Endothelial cell of umbilical vein (primary cell): Measurements from ENCODE around the gene COL15A1. TPM values are rescaled to one million over a fixed set of nuclear protein-coding genes. Genes with fewer than 3 reads are reported as not detected.

Experiments
- BruUV-seq: library from RNA; stranded (reverse); fragments of 400-500 nt; replicated peaks from 2 replicates; lab custom pipeline; 2021; lab: Mats Ljungman, UMichigan
- CTCF ChIA-PET: fragments of 300-600, 350-600 bp; sonication (Branson Sonifier 250); formaldehyde crosslinking; loops from one replicate; lab custom pipeline; 2021; ENCODE audit warnings: antibody characterized with exemption, inconsistent platforms; lab: Charles Lee
- POLR2A ChIA-PET: fragments of 300-600, 350-600 bp; sonication (Branson Sonifier 250); formaldehyde crosslinking; loops from one replicate; lab custom pipeline; 2021; ENCODE audit warnings: antibody characterized with exemption, inconsistent platforms; lab: Charles Lee
- DNase-seq: peaks from one replicate; pipeline ENCODE4 v3.0.0-alpha.2; 2011; ENCODE audit warnings: low read depth, low spot score
- FAIRE-seq: peaks from 2 replicates; lab custom pipeline; 2011; peaks lifted over from hg19 to GRCh38; lab: Jason Lieb, UNC
- H2AFZ ChIP-seq: 2 replicates; pipeline ENCODE4 v1.6.0; 2012; ENCODE audit warnings: low read depth, low read length, control low read depth, inconsistent platforms
- H3K27ac ChIP-seq: 2 replicates; pipeline ENCODE4 v1.5.1; 2011; ENCODE audit warnings: low read depth, mild to moderate bottlenecking, control low read depth, low read length, moderate library complexity; ENCODE audit not compliant: insufficient read depth
- H3K27me3 ChIP-seq, 2 experiments: 2 replicates each; pipeline versions ENCODE4 v1.6.0 to v1.6.1; 2011; ENCODE audit warnings: low read length in 2 of 2, mixed read lengths in 1 of 2; ENCODE audit not compliant: control insufficient read depth in 2 of 2, insufficient read depth in 2 of 2
- H3K36me3 ChIP-seq, 2 experiments: 2 replicates in 1 of 2; 3 replicates in 1 of 2; pipeline ENCODE4 v1.5.1; 2011; ENCODE audit warnings: low read length in 2 of 2, mild to moderate bottlenecking in 1 of 2, moderate library complexity in 1 of 2; ENCODE audit not compliant: control insufficient read depth in 2 of 2, insufficient read depth in 2 of 2; ENCODE audit errors: extremely low read depth in 1 of 2
- H3K4me1 ChIP-seq: 3 replicates; pipeline ENCODE4 v1.5.1; 2011; ENCODE audit warnings: mild to moderate bottlenecking, low read length; ENCODE audit not compliant: control insufficient read depth, insufficient read depth; ENCODE audit errors: extremely low read depth
- H3K4me2 ChIP-seq: 2 replicates; pipeline ENCODE4 v1.6.1; 2011; ENCODE audit warnings: low read length, control low read depth, mixed read lengths; ENCODE audit not compliant: insufficient read depth
- H3K4me3 ChIP-seq, 3 experiments: fragments of 200-600 bp in 1 of 3; sonication (generic), shearing (Covaris generic) in 1 of 3; replicated peaks in 1 of 3; 2 replicates each; pipeline ENCODE4 v1.5.1; 2011 to 2016; ENCODE audit warnings: control low read depth in 3 of 3, low read length in 3 of 3, mild to moderate bottlenecking in 2 of 3, inconsistent platforms in 1 of 3, low read depth in 1 of 3, moderate library complexity in 1 of 3; ENCODE audit not compliant: insufficient read depth in 1 of 3
- H3K79me2 ChIP-seq: 2 replicates; pipeline ENCODE4 v1.6.0; 2012; ENCODE audit warnings: low read length, inconsistent platforms; ENCODE audit not compliant: control insufficient read depth, insufficient read depth
- H3K9ac ChIP-seq: replicated peaks from 2 replicates; pipeline ENCODE3; 2011; ENCODE audit warnings: low read length, control low read depth; ENCODE audit not compliant: insufficient read depth; ENCODE audit errors: extremely low read depth
- H3K9me1 ChIP-seq: replicated peaks from 3 replicates; pipeline ENCODE4 v1.6.0; 2011; ENCODE audit warnings: mild to moderate bottlenecking, low read length; ENCODE audit not compliant: control insufficient read depth, insufficient read depth; ENCODE audit errors: extremely low read depth
- H3K9me3 ChIP-seq: replicated peaks from 2 replicates; pipeline ENCODE4 v1.5.1; 2012; ENCODE audit warnings: low read length, inconsistent platforms; ENCODE audit not compliant: control insufficient read depth, insufficient read depth
- H4K20me1 ChIP-seq: replicated peaks from 2 replicates; pipeline ENCODE3; 2011; ENCODE audit warnings: mild to moderate bottlenecking, low read length; ENCODE audit not compliant: control insufficient read depth, insufficient read depth; ENCODE audit errors: extremely low read depth
- CTCF ChIP-seq, 2 donors: IDR thresholded peaks; 1 replicate in 1 of 2; 2 replicates in 1 of 2; pipeline ENCODE4 v1.5.1; 2011; ENCODE audit warnings: low read length in 2 of 2, mild to moderate bottlenecking in 2 of 2, moderate library complexity in 2 of 2, control low read depth in 1 of 2, inconsistent platforms in 1 of 2, low read depth in 1 of 2; ENCODE audit not compliant: insufficient read depth in 1 of 2; ENCODE audit errors: extremely low read depth in 1 of 2
- FOS ChIP-seq: IDR thresholded peaks from 2 replicates; pipeline ENCODE4 v1.6.1; 2011; ENCODE audit warnings: mild to moderate bottlenecking, low read length, moderate library complexity, borderline replicate concordance; ENCODE audit not compliant: insufficient read depth
- JUN ChIP-seq: IDR thresholded peaks from 2 replicates; pipeline ENCODE4 v1.6.1; 2011; ENCODE audit warnings: borderline replicate concordance, low read depth; ENCODE audit not compliant: insufficient read length, insufficient read depth
- MYC ChIP-seq: IDR thresholded peaks from one replicate; pipeline ENCODE4 v1.6.1; 2011; ENCODE audit warnings: mild to moderate bottlenecking, low read depth, low read length
- POLR2AphosphoS5 ChIP-seq: IDR thresholded peaks from 2 replicates; pipeline ENCODE4 v1.6.1; 2012; ENCODE audit warnings: low read depth, mild to moderate bottlenecking, control low read depth, low read length, moderate library complexity; ENCODE audit not compliant: insufficient read depth
- dilution Hi-C: fragments of 300-500 bp; cut with MboI; formaldehyde crosslinking; loops from one replicate; pipeline ENCODE4 v1.15.0; 2019; ENCODE audit warnings: low sequenced_read_pairs; ENCODE audit not compliant: extremely low pct_ligation_motif_present
- intact Hi-C: fragments of 100-400 bp; cut with micrococcal nuclease; formaldehyde crosslinking; loops from one replicate; pipeline ENCODE4 v1.10.0; 2022
- polyA plus RNA-seq, 4 experiments: library from polyadenylated mRNA; depleted of rRNA in 3 of 4; stranded (reverse) in 3 of 4; unstranded in 1 of 4; fragments of >200 nt; gene quantifications; 2 replicates each; pipeline versions ENCODE4 v1.2.1 to v1.2.3, GENCODE V29; 2011 to 2012; ENCODE audit warnings: missing spikeins in 1 of 4
- total RNA-seq: library from RNA; stranded (reverse); gene quantifications from 2 replicates; pipeline ENCODE4 v1.2.3, GENCODE V29; 2021

Gene COL15A1
- total and polyA plus RNA-seq, 2 donors (not counting 3 experiments of a cell fraction or from before 2014, with no cell fraction given) = not detected

GRCh38 chr9:98899408-98900056 lies 44.2 kb upstream of the COL15A1 start:
- H4K20me1 ChIP-seq = no peaks in the 10 kb centered on the region
- intact Hi-C loops = no loop called here
- H3K9me3 ChIP-seq = no peaks in the 10 kb centered on the region
- H3K4me1 ChIP-seq = no peaks in the 10 kb centered on the region
- no peaks in the 10 kb centered on the region for H3K79me2 ChIP-seq
- CTCF ChIA-PET = interaction anchor here (1.0 to 1.5 kb wide), 3 partner anchors 8 to 75 kb away, joined by 3 to 4 read pairs (median 3); no protein-coding TSS in a partner anchor
- no peak overlapping the region for H3K27ac ChIP-seq
- no peak overlapping the region for H2AFZ ChIP-seq
- TF ChIP-seq JUN (no peak), MYC (no peak), POLR2AphosphoS5 (no peak), FOS (no peak), CTCF (IDR thresholded peaks at IDR 0.05; ENCODE audit: extremely low read depth in 1 of 2, insufficient read depth in 1 of 2, low read depth in 1 of 2, low read length in 2 of 2) (no peak)
- FAIRE-seq = no peak
- no peak for DNase-seq
- H3K4me3 ChIP-seq = no peak overlapping the region
- H3K27me3 ChIP-seq = peaks cover 2% of the 10 kb centered on the region in 2 experiments
- H3K4me2 ChIP-seq = no peak overlapping the region
- H3K36me3 ChIP-seq = no peaks in the 10 kb centered on the region
- H3K9ac ChIP-seq = no peak overlapping the region
- POLR2A ChIA-PET = no interaction called here
- no TSS peak for BruUV-seq
- dilution Hi-C loops = no loop called here
- H3K9me1 ChIP-seq = no peaks in the 10 kb centered on the region
